HEK293T (cell line): ENCODE data around the gene TEDC1.

ENCODE experiments used
- ELF4 ChIP-seq: fragments of 450-650 bp; IDR thresholded peaks from 2 replicates; pipeline ENCODE4 v1.6.1; 2017; ENCODE audit warnings: antibody characterized with exemption
- FOXK2 ChIP-seq: fragments of 450-650 bp; IDR thresholded peaks from 2 replicates; pipeline ENCODE4 v1.6.1; 2016; ENCODE audit warnings: mild to moderate bottlenecking
- FOXM1 ChIP-seq: fragments of 450-650 bp; IDR thresholded peaks from 2 replicates; pipeline ENCODE4 v1.6.1; 2017; ENCODE audit warnings: mild to moderate bottlenecking, borderline replicate concordance
- LEF1 ChIP-seq: fragments of 450-650 bp; IDR thresholded peaks from 2 replicates; pipeline ENCODE4 v1.6.1; 2017; ENCODE audit warnings: mild to moderate bottlenecking, borderline replicate concordance
- PKNOX1 ChIP-seq: fragments of 450-650 bp; IDR thresholded peaks from 2 replicates; pipeline ENCODE4 v1.6.1; 2016
- SUZ12 ChIP-seq: fragments of 450-650 bp; IDR thresholded peaks from 2 replicates; pipeline ENCODE4 v1.6.1; 2016; ENCODE audit warnings: mild to moderate bottlenecking
- ZNF384 ChIP-seq: fragments of 450-650 bp; IDR thresholded peaks from 2 replicates; pipeline ENCODE4 v1.6.1; 2016

- no peak for TF ChIP-seq SUZ12
- TF ChIP-seq LEF1 = no peak
- no peak for TF ChIP-seq FOXK2
- no peak for TF ChIP-seq ELF4
- TF ChIP-seq FOXM1 = no peak
- no peak for TF ChIP-seq ZNF384
- TF ChIP-seq PKNOX1 = no peak
Measured at GRCh38 chr14:105473677-105474482, 17.2 kb upstream of the TEDC1 start.
